Measurements from ENCODE around the gene DOCK8.
A peak's percentile ranks its signal among the peaks of the same experiment; 100 is the strongest.
"Not testable (repeated sequence)": the region's sequence is repeated elsewhere in the genome, so short reads cannot be mapped to it uniquely, and the experiment has no call there.

The DOCK8 gene

DNA sequence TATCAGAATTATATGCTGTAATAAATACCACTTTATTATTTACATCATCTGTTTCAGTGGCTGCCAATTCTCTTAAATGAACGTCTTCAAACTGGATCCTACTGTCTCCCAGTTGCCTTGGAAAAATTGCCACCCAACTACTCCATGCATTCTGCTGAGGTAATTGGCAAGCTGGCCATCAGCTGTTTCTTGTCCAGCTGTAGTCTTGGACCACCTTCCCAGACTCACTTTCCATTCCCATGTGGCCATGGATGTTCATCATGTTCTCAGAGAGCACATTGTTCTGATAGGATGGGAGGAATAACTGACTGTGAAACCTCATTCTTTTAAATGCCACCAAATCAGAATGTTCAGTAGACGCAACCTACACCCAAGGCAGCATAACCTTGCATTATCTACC, 157.5 kb downstream of the DOCK8 start:
- DNase-seq = peak; percentile 53

GRCh38 chr9:373759-374206, 159.1 kb downstream of the DOCK8 start:
- DNase-seq = no peak

GRCh38 chr9:374736-375135, 160.1 kb downstream of the DOCK8 start:
- no peak for DNase-seq

DNA sequence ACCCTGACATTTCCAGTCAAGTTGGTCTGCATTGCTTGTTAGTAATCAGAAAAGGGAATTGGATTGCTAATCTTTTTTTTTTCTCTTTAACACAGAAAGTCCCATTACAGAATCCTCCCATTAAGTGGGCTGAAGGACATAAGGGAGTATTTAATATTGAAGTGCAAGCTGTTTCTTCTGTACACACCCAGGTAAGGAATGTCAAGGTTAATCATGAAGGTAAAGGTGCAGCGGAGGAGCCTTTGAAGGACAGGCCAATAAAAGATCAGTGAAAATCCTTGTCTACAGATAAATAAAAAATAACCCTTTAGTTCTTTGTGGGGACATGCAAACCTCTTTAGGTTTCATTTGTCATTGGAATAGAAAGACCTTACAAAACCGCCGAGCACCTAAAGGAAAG, 161.4 kb downstream of the DOCK8 start:
- no peak for DNase-seq

- no peak for DNase-seq
Observed at GRCh38 chr9:378263-378662, 163.6 kb downstream of the DOCK8 start.

- DNase-seq = no peak
Observed at GRCh38 chr9:382383-382782, 167.7 kb downstream of the DOCK8 start.

GRCh38 chr9:385818-386398, 171.2 kb downstream of the DOCK8 start:
- peak; percentile 73 for DNase-seq

DNA sequence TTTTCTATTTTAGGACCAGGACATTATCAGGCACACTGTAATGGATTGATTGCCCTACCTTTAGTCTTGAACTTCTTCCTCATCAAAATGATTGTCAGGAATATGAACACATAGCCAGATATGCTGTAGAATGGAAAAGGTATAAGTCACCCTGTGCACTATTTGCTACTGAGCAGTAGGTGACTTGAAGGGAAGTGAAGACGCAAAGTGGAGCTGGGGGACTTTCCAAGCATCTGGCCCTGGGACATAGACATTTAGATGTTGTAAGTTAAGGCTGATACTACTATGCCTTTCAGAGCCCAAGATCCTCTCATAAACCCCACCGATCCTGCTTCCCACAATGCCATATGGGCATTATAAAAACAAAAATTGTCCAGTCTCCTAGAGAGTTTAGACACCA, 174.5 kb downstream of the DOCK8 start:
- no peak for DNase-seq

GRCh38 chr9:389758-390157, 175.1 kb downstream of the DOCK8 start:
- DNase-seq = no peak

DNA sequence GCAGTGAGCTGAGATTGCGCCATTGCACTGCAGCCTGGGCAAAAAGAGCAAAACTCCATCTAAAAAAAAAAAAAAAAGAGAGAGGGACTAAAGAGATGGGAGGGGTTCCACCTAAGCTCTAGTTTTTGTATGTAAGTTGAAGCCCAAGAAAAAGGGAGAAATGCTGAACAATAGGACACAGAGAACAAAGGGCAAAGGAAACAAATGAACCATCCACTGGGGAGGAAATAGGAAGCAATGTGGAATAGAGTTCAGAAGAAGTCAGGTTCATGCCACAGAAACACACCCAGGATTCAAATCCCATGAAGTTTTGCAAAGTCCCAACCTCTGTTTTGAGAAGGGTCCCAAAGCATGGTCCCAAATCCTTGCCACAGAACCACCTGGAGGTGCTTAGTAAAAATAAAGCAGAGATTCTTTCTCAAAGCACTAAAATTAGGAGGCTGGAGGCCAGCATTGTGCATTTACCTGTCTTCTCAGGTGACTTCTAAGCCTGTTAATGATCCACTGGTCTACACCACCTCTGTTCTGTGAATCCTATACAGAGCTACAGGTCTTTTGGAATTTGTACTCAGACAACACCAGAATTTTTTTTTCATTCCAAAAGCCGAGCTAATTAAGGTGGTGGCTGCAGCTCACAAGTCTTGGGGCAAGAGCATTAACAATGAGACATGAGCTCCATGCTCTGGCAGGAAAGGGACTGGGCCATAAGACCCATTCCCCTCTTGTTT, 177.6 kb downstream of the DOCK8 start:
- DNase-seq = no peak

GRCh38 chr9:394347-395052, 179.8 kb downstream of the DOCK8 start:
- DNase-seq = no peak

DNA sequence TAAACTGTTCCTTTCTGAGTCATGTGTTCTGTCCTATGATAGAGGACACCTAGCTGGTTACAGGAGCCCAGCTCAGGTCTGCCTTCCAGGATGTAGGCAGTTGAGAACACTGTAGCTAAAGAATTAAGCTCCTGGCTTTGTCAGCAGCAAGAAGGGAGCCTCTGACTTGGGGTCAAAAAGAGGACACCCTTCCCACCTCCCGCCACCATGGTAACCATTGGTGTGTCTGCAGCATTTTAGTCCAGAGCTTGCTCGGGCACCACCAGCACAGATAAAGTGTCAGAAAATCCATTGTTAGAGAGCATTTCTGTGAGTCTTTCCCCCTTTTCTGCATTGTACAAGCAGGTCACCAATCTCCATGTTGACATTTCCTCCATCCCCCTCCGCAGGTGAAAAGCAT, 181.7 kb downstream of the DOCK8 start:
- DNase-seq = no peak

GRCh38 chr9:398085-398484, 183.4 kb downstream of the DOCK8 start:
- no peak for DNase-seq

GRCh38 chr9:401223-401622, 186.6 kb downstream of the DOCK8 start:
- no peak for DNase-seq

DNA sequence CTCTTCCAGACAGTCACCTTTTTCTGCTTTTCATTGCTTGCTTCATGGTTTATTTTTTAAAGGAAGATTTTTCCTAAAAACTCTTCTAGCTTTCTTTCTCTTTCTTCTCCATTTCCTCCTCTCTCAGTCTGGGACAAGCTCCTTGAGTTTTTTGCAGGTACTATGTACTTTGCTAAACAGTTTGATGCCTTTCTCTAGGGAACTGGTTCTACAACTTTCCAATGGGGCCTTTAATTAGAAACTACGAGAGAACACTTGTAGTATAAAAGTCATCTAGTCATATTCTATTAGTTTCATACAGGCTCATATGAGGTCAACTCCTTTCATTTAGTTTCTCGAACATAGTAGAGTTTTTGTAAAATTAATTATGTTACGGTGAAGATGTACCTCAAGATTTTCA, 189.6 kb downstream of the DOCK8 start:
- DNase-seq = no peak

GRCh38 chr9:405341-405740, 190.7 kb downstream of the DOCK8 start:
- no peak for DNase-seq

GRCh38 chr9:406886-407654, 192.4 kb downstream of the DOCK8 start:
- DNase-seq = no peak

DNA sequence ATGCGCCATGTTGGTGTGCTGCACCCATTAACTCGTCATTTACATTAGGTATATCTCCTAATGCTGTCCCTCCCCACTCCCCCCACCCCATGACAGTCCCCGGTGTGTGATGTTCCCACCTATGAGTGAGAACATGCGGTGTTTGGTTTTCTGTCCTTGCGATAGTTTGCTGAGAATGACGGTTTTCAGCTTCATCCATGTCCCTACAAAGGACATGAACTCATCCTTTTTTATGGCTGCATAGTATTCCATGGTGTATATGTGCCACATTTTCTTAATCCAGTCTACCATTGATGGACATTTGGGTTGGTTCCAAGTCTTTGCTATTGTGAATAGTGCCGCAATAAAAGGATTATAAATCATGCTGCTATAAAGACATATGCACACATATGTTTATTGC, 195.0 kb downstream of the DOCK8 start:
- DNase-seq = not testable (repeated sequence)

DNA sequence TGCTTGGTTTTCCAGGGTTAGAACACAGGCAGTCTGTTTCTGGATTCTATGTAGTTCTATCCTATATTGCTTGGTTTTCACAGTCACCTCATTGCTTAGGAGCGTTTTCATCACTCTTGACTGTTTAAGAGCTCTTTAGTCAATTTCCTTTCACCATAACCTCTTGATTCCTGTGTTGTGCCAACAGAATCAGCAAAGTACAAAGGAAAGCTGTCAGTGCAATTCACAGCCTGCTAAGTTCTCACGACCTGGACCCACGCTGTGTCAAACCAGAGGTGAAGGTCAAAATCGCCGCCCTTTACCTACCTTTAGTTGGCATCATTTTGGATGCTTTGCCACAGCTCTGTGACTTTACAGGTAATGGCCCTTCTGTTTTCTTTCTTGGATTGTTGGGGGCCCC, 199.9 kb downstream of the DOCK8 start:
- DNase-seq = no peak

DNA sequence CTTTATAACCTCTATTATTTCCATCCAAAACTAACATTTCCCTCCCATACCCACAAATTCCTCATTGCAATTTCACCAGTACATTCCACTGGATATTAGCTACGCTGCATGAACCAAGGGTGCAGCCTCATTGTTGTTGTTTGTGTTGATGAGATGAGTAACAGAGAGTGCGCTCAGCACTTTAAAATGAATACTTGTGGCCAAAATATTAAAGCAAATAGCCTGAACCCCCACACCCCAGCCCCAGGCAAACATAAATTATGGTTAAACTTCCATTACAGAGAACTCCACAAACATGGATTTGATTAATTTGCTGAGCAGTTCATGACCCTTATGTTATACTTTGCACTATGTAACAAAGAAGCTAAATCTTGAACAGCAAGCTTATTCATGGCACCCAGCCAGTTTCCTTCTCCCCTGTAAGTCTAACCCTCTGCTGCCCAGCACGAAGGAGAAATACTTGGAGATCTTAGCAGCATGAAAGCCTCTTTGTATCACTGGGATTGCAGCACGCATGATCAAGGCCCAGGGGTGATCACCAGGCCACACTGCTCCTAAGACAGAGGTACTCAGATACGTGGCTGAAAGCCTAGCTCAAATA, 205.0 kb downstream of the DOCK8 start:
- peak; percentile 36 for DNase-seq

DNA sequence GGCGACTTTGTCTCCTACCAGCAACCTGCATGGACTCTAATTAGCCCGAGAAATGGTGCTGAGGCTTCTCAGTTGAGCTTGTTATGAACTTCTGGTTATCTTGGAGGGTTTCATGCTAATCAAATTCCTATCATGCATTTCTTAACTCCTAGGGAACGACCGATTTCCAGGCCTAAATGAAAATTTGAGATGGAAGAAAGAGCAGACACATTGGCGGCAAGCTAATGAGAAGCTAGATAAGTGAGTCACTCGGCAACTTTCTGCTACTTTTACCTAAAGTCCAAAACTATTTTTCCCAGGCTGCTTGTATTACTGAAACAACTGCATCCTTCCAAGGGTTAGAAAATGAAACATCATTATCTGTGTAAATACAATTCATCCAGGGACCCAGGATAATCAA, 207.2 kb downstream of the DOCK8 start:
- DNase-seq = no peak

DNA sequence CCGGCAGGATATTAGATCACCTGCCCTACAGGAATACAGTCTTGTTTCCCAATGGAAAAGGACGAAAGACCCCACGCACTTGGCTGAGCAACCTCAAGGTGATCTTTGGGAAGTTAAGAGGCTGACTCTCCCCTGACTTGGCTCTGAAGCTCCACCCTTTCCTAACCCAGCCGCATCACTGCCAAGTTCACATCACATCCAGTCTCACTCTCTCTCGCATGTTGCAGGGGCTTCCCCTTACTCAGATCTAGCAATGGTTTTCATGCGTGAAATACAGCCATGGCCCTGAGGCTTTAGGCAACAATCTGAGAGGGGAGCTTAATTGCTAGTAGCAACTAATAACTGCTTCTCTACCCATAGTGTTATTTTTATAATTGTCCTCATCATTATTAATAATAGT, 211.6 kb downstream of the DOCK8 start:
- DNase-seq = no peak

- DNase-seq = no peak
Observed at GRCh38 chr9:426976-427375, 212.3 kb downstream of the DOCK8 start.

All from femur (tissue), 1 donor.